Activated CD8-positive, alpha-beta T cell treated with anti-CD3 and anti-CD28 coated beads for 36 hours (primary cell): ENCODE measurements around the gene NLK. TPM values are rescaled to one million over a fixed set of nuclear protein-coding genes. Genes with fewer than 3 reads are reported as not detected.

ENCODE experiments used
- ATAC-seq: fragments of 200-7000 bp; cut with Tn5 transposase; one replicate; pipeline ENCODE4 v1.10.0; 2021; ENCODE audit warnings: mild to moderate bottlenecking, moderate library complexity
- CTCF ChIA-PET: fragments of 350-600 bp; sonication (Branson Sonifier 250); formaldehyde crosslinking; loops from one replicate; lab custom pipeline; 2021; ENCODE audit warnings: antibody characterized with exemption; lab: Charles Lee
- POLR2A ChIA-PET: fragments of 350-600 bp; sonication (Branson Sonifier 250); formaldehyde crosslinking; loops from one replicate; lab custom pipeline; 2021; ENCODE audit warnings: antibody characterized with exemption; lab: Charles Lee
- DNase-seq: peaks from one replicate; pipeline ENCODE4 v3.0.0-alpha.2; 2020
- H3K27ac Mint-ChIP-seq: one replicate; pipeline ENCODE4 v1.8.0; 2021; ENCODE audit warnings: mild to moderate bottlenecking, mixed read lengths
- H3K27me3 Mint-ChIP-seq: one replicate; pipeline ENCODE4 v1.8.0; 2021; ENCODE audit warnings: mixed read lengths
- H3K36me3 Mint-ChIP-seq: one replicate; pipeline ENCODE4 v1.8.0; 2021; ENCODE audit warnings: low read depth, mixed read lengths
- H3K4me1 Mint-ChIP-seq: one replicate; pipeline ENCODE4 v1.8.0; 2021; ENCODE audit warnings: low read depth, mixed read lengths
- H3K4me3 Mint-ChIP-seq: one replicate; pipeline ENCODE4 v1.8.0; 2021; ENCODE audit warnings: mild to moderate bottlenecking, moderate library complexity, mixed read lengths
- H3K9me3 Mint-ChIP-seq: one replicate; pipeline ENCODE4 v1.8.0; 2021; ENCODE audit warnings: mixed read lengths
- intact Hi-C: fragments of 100-400 bp; cut with micrococcal nuclease; formaldehyde crosslinking; loops from one replicate; pipeline ENCODE4 v1.10.0; 2022
- total RNA-seq, 2 experiments: library from RNA; stranded (reverse); gene quantifications; one replicate each; pipeline ENCODE4 v1.2.3, GENCODE V29; 2021
- TF ChIP-seq, protein P1 (sequence below): fragments of 200-600 bp; IDR thresholded peaks from one replicate; pipeline ENCODE4 v1.8.0; 2022; ENCODE audit warnings: antibody characterized with exemption, mild to moderate bottlenecking

NLK gene
- total RNA-seq, 2 experiments from 2014 or later, result 7.3 to 7.8 TPM

DNA sequence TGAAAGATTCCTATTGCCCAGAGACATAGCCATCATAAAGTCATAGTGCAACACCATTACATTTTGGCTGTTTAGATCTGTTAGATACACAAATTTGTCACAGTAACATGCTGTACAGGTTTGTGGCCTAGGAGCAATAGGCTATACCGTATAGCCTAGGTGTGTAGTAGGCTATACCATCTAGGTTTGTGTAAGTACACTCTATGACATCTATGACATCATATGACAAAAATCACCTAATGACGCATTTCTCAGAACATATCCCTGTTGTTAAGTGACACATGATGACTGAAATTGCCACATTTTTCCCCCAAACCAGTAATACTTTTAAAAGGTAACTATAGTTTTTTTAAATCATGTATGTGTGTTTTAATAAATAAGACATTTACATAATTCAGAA is 43.3 kb downstream of the NLK start:
- H3K27ac Mint-ChIP-seq, result no peak overlapping the region
- ChIA-PET POLR2A (no interaction called here), CTCF (interaction anchor here (2.4 kb wide), 1 partner anchor 10 kb away, joined by 6 read pairs; no protein-coding TSS in a partner anchor)
- TF ChIP-seq, protein P1, sequence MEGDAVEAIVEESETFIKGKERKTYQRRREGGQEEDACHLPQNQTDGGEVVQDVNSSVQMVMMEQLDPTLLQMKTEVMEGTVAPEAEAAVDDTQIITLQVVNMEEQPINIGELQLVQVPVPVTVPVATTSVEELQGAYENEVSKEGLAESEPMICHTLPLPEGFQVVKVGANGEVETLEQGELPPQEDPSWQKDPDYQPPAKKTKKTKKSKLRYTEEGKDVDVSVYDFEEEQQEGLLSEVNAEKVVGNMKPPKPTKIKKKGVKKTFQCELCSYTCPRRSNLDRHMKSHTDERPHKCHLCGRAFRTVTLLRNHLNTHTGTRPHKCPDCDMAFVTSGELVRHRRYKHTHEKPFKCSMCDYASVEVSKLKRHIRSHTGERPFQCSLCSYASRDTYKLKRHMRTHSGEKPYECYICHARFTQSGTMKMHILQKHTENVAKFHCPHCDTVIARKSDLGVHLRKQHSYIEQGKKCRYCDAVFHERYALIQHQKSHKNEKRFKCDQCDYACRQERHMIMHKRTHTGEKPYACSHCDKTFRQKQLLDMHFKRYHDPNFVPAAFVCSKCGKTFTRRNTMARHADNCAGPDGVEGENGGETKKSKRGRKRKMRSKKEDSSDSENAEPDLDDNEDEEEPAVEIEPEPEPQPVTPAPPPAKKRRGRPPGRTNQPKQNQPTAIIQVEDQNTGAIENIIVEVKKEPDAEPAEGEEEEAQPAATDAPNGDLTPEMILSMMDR, result no peak
- no peaks in the 10 kb centered on the region for H3K27me3 Mint-ChIP-seq
- peaks cover 28% of the 10 kb centered on the region for H3K4me1 Mint-ChIP-seq
- ATAC-seq, result no peak
- H3K4me3 Mint-ChIP-seq, result no peak overlapping the region
- peaks cover 7% of the 10 kb centered on the region for H3K36me3 Mint-ChIP-seq
- intact Hi-C loops, result no loop called here
- DNase-seq, result no peak
- no peaks in the 10 kb centered on the region for H3K9me3 Mint-ChIP-seq

DNA sequence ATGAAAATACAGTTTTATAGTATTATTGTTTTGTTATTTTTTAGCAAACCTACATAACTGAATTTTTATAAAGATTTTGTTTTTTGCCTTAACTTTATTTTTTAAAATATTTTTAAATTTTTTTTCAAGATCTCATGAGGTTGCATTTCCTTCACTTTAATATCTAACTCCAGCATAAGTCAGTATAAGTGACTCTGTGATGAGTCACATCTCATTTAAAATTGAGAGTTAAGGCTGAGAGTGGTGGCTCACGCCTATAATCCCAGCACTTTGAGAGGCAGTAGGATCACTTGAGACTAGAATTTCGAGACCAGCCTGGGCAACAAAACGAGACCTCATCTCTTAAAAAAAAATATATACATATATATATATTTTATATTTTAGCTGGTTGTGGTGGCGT is 44.0 kb downstream of the NLK start:
- TF ChIP-seq, protein P1, result no peak
- Mint-ChIP-seq H3K27ac (no peak overlapping the region), H3K27me3 (no peaks in the 10 kb centered on the region), H3K4me3 (no peak overlapping the region), H3K4me1 (peaks cover 29% of the 10 kb centered on the region), H3K36me3 (peaks cover 7% of the 10 kb centered on the region), H3K9me3 (no peaks in the 10 kb centered on the region)
- intact Hi-C loops, result no loop called here
- ATAC-seq (no peak), DNase-seq (no peak)
- ChIA-PET CTCF (interaction anchor here (1.4 to 2.4 kb wide), 2 partner anchors 11 to 38 kb away, joined by 3 to 6 read pairs; no protein-coding TSS in a partner anchor), POLR2A (interaction anchor here (0.9 kb wide), 1 partner anchor 15 kb away, joined by 3 read pairs; no protein-coding TSS in a partner anchor)

DNA sequence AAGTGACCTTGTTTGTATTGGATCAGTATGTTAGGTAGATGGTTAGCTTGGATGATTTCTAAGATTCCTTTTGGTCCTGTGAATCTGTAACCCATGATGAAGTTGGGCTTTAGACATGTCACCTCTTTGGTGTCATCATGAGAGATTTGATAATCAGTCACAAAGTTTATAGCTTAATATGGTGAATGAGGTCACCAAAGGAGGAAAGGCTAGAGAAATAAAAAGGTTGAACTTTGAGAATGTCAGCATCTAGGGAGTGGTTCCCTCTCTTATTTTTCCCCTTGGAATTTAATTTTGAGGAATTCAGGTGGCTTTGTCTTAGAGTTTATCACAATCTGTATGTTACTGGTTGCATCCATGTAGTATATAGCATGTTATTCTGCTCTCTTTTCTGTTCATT is 45.3 kb downstream of the NLK start:
- no peak for ATAC-seq
- DNase-seq, result no peak
- Mint-ChIP-seq H3K36me3 (peaks cover 7% of the 10 kb centered on the region), H3K9me3 (no peaks in the 10 kb centered on the region), H3K27me3 (no peaks in the 10 kb centered on the region), H3K4me3 (no peak overlapping the region), H3K27ac (no peak overlapping the region), H3K4me1 (peaks cover 30% of the 10 kb centered on the region)
- intact Hi-C loops, result no loop called here
- ChIA-PET CTCF (interaction anchor here (0.7 to 2.4 kb wide), 6 partner anchors 12 to 282 kb away, joined by 3 to 6 read pairs (median 3); no protein-coding TSS in a partner anchor), POLR2A (interaction anchor here (0.6 to 0.9 kb wide), 2 partner anchors 17 to 201 kb away, joined by 3 read pairs; no protein-coding TSS in a partner anchor)
- TF ChIP-seq, protein P1, result no peak

DNA sequence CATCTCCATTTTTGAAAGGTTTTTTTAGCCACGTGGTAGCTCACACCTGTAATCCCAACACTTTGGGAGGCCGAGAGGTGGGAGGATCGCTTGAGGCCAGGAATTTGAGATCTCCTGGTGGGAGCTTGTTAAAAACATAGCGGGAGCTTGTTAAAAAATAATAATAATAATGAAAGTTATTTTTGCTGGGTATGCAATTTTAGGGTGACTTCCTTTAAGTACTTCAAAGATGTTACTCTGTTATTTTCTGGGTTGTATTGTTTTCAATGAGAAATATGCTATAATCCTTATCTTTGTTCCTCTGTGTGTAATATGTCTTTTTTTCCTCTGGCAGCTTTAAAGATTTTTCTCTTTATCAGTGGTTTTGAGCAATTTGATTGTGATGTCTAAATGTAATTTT is 48.1 kb downstream of the NLK start:
- Mint-ChIP-seq H3K4me1 (peaks cover 16% of the 10 kb centered on the region), H3K27me3 (no peaks in the 10 kb centered on the region), H3K27ac (no peak overlapping the region), H3K9me3 (no peaks in the 10 kb centered on the region), H3K36me3 (peaks cover 5% of the 10 kb centered on the region), H3K4me3 (no peak overlapping the region)
- ATAC-seq (no peak), DNase-seq (no peak)
- intact Hi-C loops, result no loop called here
- TF ChIP-seq, protein P1, result no peak
- ChIA-PET POLR2A (interaction anchor here (1.0 kb wide), 1 partner anchor 165 kb away, joined by 5 read pairs; no protein-coding TSS in a partner anchor), CTCF (no interaction called here)

DNA sequence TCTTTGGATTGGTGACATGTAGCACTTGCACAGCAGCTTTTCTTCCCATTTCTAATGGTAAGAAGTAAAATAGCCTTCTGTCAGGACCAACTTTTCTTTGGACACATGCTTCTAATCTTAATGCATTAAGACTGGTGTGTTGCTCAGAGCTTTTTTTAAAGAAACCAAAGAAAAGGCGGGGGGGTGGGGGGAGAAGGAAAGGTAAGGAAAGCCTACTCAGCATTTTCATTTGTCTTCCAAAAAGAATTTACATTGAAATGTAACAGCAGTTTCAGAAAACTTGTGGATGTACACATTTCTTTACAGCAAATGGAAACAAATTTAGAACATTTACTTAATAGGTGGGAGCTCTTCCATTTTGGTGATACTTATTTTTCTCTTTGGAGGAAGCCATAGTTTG is 49.6 kb downstream of the NLK start:
- DNase-seq, result no peak
- CTCF ChIA-PET, result interaction anchor here (0.6 to 1.7 kb wide), 3 partner anchors 9 to 281 kb away, joined by 3 to 4 read pairs (median 3); no protein-coding TSS in a partner anchor
- H3K9me3 Mint-ChIP-seq, result no peaks in the 10 kb centered on the region

More for the DNA sequence above, 49.6 kb downstream of the NLK start:
- Mint-ChIP-seq H3K4me3 (no peak overlapping the region), H3K4me1 (peaks cover 11% of the 10 kb centered on the region), H3K27me3 (no peaks in the 10 kb centered on the region), H3K36me3 (peaks cover 5% of the 10 kb centered on the region), H3K27ac (no peak overlapping the region)
- POLR2A ChIA-PET, result interaction anchor here (0.6 kb wide), 1 partner anchor 1014 kb away, joined by 3 read pairs; no protein-coding TSS in a partner anchor
- ATAC-seq, result no peak
- TF ChIP-seq, protein P1, result no peak
- intact Hi-C loops, result no loop called here
